Astrocyte (in vitro differentiated cells and primary cell): ENCODE measurements around the gene FBXW9.

ENCODE experiments used
- EZH2 ChIP-seq: IDR thresholded peaks from 2 replicates; pipeline ENCODE4 v1.6.1; 2012; ENCODE audit warnings: mild to moderate bottlenecking, low read length, inconsistent platforms; ENCODE audit not compliant: insufficient read depth
- TF ChIP-seq, protein P1 (sequence below): IDR thresholded peaks from 2 replicates; pipeline ENCODE4 v1.5.1; 2011; ENCODE audit warnings: low read depth, mild to moderate bottlenecking, inconsistent platforms, low read length, moderate library complexity; ENCODE audit not compliant: insufficient read depth

GRCh38 chr19:12720851-12721655 is 24.6 kb upstream of the FBXW9 start:
- TF ChIP-seq, protein P1, sequence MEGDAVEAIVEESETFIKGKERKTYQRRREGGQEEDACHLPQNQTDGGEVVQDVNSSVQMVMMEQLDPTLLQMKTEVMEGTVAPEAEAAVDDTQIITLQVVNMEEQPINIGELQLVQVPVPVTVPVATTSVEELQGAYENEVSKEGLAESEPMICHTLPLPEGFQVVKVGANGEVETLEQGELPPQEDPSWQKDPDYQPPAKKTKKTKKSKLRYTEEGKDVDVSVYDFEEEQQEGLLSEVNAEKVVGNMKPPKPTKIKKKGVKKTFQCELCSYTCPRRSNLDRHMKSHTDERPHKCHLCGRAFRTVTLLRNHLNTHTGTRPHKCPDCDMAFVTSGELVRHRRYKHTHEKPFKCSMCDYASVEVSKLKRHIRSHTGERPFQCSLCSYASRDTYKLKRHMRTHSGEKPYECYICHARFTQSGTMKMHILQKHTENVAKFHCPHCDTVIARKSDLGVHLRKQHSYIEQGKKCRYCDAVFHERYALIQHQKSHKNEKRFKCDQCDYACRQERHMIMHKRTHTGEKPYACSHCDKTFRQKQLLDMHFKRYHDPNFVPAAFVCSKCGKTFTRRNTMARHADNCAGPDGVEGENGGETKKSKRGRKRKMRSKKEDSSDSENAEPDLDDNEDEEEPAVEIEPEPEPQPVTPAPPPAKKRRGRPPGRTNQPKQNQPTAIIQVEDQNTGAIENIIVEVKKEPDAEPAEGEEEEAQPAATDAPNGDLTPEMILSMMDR = no peak
- TF ChIP-seq EZH2 = no peak
